Measurements from ENCODE around the gene CYTL1.

DNA sequence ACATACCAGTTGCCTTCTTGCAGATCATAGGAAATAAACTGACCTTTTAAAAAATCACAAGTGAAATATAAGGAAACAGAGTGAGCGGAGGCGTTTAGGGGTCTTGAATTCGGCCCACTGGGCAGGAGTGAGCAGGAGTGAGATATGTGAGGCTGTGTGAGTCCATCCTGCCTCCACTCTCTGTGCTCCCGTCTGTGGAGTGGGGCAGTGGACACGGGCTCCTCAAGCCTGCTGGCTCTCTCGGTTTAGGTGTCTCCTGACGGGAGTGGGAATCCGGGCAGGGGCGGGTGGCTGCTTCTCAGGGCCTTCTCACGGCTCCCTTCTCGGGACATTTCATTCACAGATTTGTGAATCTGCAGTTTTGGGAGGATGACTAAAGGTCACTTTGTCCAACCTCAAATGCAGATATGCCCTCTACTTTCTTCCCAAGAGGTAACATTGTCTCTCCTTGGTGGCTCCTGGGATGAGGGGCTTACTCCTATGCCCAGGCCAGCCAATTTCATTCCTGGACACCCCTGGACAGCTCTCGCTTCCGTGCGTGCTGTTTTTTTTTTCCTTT, 27.6 kb downstream of the CYTL1 start:
- TF ChIP-seq, protein P1, sequence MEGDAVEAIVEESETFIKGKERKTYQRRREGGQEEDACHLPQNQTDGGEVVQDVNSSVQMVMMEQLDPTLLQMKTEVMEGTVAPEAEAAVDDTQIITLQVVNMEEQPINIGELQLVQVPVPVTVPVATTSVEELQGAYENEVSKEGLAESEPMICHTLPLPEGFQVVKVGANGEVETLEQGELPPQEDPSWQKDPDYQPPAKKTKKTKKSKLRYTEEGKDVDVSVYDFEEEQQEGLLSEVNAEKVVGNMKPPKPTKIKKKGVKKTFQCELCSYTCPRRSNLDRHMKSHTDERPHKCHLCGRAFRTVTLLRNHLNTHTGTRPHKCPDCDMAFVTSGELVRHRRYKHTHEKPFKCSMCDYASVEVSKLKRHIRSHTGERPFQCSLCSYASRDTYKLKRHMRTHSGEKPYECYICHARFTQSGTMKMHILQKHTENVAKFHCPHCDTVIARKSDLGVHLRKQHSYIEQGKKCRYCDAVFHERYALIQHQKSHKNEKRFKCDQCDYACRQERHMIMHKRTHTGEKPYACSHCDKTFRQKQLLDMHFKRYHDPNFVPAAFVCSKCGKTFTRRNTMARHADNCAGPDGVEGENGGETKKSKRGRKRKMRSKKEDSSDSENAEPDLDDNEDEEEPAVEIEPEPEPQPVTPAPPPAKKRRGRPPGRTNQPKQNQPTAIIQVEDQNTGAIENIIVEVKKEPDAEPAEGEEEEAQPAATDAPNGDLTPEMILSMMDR (IDR thresholded peaks at IDR 0.05) = no peak
- TF ChIP-seq POLR2A (IDR thresholded peaks at IDR 0.05) (no peak), POLR2AphosphoS5 (IDR thresholded peaks at IDR 0.05) (no peak), EP300 (IDR thresholded peaks at IDR 0.05; ENCODE audit: low read depth) (no peak)
